Heart left ventricle (tissue), 13 donors: ENCODE measurements around the gene MIB1.
"Not testable (repeated sequence)": the region's sequence is repeated elsewhere in the genome, so short reads cannot be mapped to it uniquely, and the experiment has no call there.

Source experiments
- CTCF ChIP-seq, 12 donors: fragments of 200-600 bp; sonication (generic) in 4 of 12; IDR thresholded peaks; one replicate each; pipeline versions ENCODE4 v1.5.0 to v1.8.0; 2018 to 2022; ENCODE audit warnings: antibody characterized with exemption in 12 of 12, mild to moderate bottlenecking in 5 of 12
- POLR2A ChIP-seq, 2 donors: fragments of 450-650 bp; IDR thresholded peaks; one replicate each; pipeline ENCODE4 v1.6.1; 2017; ENCODE audit warnings: antibody characterized with exemption in 2 of 2, mild to moderate bottlenecking in 2 of 2, moderate library complexity in 2 of 2
- donor health status: ischemic (EF 13 %, LVEDD 7.1; RV severe dilation, severe dysfunction).
- donor health status: DM: no; HTN: yes; CAD: no.
- donor health status: DM: no; HTN: no; CAD: no.
- donor health status: ischemic (EF 25% LVEDD 6.9; RV normal size, moderate dysfunction).
- donor health status: ischemic (EF 25% LVEDD 5.7; RV mildly dilated, moderate dysfunction).
- donor health status: ischemic (EF 35%, LVEDD 5.7; RV mildly dilated, moderate dysfunction).
- donor health status: nonischemic (EF 11% LVEDD 7.7; RV severe dilation, severe dysfunction).
- donor health status: DM: yes; HTN: yes; CAD: no.
- donor health status: PGD.
- donor health status: ischemic (EF 29% LVEDD 5.4; RV normal size, mild dysfunction).
- donor health status: nonischemic (EF 23%, LVEDD 6.1; RV moderate dilation, normal function).

GRCh38 chr18:21707130-21707529 lies 33.5 kb upstream of the MIB1 start:
- not testable (repeated sequence) for TF ChIP-seq POLR2A, CTCF (IDR thresholded peaks at IDR 0.05)
